CD4-positive, alpha-beta T cell treated with Interleukin-10 for 1 hour (primary cell): Measurements from ENCODE around the gene TRMT11.
"Not testable (repeated sequence)": the region's sequence is repeated elsewhere in the genome, so short reads cannot be mapped to it uniquely, and the experiment has no call there.

Experiments used
- DNase-seq: peaks from one replicate; pipeline ENCODE4 v3.0.0-alpha.2; 2020

Gene TRMT11

DNA sequence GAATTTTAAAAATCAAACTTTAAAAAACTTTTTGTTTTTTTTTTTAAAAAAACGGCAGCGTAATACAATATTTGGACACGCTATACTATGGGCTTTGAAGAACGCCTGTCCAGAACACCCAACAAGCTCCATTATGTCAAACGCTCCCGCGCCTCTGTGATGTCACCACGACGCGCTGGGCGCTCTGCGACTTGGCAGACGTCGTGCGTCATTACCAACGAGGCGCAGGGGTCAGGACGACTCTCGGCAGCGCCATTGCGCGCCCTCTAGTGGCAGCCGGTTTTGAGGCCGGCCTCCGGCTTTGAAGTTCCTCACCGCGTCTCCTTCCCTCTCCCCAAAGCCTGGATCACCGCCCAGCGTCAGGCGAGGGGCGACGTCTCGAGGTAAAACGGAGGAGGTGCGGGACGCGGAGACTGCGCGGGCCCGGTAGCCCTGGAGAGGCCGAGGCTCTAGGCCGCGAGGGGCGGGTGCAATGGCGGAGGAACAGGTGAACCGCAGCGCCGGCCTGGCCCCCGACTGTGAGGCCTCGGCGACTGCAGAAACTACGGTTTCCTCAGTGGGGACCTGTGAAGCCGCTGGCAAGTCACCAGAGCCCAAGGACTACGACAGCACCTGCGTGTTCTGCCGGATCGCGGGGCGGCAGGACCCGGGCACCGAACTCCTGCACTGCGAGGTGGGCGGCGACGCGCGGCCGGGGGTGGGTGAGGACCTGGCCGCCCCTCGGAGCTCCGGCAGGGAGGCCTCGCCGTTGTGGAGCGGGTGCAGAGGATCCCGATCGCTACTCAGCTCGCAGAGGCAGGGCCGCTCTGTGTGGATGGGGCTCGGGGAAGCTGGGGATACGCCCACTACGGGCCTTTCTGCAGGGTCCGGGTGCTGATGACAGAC, 29.6 kb upstream of the TRMT11 start, which contains the start of gene HINT3:
HINT3 (plus strand) TSS at position 265 of the 885 bp plus-strand sequence; CDS start at position 473, 208 bp downstream.
- DNase-seq = peak; percentile 97

DNA sequence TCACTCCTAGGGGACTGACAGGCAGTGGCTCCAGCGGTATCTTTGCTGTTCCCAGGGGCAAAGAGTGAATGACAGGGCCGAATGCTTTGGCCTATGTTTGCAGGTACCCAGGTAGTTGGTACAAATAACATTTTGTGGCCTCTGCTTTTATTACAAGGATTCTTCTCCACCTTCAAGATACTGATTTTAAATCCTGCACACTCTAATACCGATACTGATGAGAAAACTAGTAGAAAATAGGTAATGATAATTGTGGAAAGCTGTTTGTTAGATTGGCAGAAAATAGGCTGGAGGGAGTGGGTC, 29.0 kb upstream of the TRMT11 start:
- DNase-seq = no peak

DNA sequence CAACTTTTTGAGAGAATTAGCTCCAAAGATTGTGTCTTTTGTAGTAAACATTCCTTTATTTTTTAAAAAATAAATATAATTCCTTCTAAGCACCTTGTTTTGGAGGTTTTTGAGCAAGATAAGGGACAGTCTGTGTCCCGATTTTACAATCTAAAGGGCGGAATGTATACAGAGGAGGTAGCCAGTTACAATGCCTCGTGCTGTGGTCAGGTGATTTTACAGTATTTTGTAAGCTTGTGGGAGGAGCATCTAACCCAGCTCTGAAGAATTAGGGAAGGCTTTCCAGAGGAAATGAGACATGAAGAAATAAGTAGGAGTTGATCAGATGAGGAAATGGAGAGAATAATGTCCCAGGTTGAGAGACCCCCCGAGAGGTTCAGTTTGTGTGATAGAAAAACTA, 28.5 kb upstream of the TRMT11 start:
- DNase-seq = peak; percentile 10

DNA sequence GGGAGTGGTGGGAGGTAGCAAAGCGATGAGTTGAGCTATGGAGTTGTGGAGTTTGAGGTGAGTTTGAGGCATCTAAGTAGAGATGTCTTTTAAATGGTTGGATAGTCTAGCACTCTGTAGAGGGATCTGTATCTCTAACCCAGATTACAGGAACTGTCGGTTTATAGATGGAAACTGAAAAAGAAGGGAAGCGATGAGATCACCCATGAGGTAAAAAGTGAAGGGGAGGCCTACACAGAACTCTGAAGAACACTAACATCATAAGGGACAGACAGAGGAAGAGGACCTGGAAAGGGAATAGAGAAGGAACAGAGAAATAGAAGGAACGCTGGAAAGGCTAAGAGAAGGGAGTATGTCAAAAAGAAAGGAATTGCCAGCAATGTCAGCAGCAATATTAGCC, 27.3 kb upstream of the TRMT11 start:
- DNase-seq = no peak

DNA sequence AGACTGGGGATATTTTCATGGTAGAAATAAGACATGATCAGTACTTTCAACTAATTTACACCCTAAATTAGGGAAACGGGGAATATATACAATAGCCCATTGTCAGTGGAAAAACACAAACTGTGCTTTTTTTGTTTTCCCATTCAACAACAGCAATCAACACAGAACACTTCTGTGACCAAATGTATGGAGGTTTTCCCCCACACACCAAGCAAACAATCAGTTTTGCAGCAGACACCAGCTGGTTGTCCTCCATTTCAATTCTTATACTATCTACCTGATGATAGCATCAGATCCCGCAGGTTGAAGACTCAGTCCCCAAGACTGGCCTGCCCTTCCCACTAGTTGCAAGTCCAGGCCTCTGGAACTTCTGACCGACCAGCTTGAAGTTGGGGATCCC, 25.2 kb upstream of the TRMT11 start:
- DNase-seq = no peak

DNA sequence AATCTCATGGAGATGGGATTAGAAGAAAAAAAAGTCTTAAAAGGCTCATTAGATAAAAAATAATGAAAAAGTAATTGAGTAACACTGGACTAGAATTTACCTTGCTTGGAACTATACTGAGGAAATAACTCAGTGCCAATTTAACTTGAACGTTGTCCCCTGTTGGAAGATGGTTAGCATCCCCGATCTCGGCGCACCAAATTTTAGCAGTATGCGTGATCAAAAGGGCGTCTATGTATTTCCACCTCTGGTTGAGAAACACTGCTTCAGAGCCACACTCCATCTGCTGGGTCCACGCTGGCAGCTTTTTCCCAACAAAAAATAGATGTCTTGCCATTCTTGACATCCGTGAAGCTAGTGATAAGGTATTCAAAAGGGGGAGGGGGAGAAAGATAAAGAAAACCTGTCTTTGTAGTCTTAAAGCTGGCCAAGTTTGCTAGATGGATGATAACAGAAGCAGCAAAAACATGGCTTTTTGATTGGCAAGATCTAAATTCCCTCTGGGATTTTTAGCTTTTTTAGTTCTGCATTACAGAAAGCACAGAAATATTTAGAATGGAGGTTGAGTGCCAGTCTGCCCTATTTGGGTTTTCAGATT, 23.3 kb upstream of the TRMT11 start:
- no peak for DNase-seq

DNA sequence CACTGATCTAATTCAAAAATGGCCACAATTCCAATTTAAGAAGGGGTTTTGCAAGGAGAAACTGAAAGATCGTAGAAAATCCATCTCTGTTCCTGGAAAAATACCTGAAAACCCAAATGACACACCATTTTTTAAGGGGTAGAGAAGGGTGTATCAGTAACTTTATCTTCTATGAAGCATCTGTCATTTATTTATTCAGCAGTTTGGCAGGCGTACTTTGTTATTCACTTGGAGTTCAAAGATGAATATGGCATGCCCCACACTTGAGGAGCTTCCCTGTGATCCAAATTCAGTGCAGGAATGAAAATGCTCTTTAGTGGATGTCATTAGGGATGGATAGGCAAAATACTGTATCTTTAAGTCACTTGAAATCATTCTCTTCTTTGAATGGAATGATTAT, 22.5 kb upstream of the TRMT11 start:
- no peak for DNase-seq

DNA sequence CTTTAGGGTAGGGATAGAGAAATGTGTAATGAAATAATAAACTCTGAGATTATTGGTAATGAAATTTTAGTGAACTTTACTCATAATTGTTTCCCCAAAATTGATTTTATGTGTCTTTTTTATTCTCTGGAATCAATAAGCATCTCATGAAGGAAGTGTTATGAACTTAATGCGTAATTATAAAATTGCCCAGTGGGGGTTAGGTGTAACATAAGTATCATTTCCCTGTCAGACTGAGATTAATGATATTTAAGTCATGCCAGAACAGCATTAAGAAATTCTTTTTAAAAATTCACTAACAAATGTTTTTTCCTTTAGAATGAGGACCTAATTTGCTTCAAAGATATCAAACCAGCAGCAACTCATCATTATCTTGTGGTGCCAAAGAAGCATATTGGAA, 19.8 kb upstream of the TRMT11 start:
- DNase-seq = no peak

DNA sequence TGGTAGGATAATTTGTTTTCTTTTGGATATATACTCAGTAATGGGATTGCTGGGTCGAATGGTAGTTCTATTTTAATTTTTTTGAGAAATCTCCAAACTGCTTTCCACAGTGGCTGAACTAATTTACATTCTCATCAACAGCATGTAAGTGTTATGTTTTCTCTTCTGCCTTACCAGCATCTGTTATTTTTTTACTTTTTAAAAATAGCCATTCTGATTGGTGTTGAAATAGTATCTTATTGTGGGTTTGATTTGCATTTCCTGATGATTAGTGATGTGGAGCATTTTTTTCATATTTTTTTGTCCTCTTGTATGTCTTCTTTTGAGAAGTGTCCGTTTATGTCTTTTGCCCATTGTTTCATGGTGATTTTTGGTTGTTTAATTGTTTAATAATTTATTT, 17.8 kb upstream of the TRMT11 start:
- no peak for DNase-seq

DNA sequence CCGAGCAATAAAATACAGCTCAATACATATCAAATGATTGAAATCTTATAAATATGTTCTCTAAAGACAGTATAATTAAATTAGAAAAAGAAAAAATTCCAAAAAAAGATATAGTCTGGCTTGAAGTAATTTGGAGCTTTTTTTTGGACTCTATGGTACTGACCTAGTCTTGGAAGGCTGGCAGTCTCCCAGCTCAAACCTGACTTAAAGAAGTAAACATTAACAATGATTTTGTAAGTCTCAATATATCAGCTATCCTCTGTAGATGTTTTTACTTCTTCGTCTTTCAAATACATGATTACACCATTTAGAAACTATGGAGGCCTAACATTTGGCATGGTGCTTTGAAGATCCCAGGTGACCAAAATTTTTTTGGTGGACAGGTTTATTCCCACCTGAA, 15.6 kb upstream of the TRMT11 start:
- no peak for DNase-seq

DNA sequence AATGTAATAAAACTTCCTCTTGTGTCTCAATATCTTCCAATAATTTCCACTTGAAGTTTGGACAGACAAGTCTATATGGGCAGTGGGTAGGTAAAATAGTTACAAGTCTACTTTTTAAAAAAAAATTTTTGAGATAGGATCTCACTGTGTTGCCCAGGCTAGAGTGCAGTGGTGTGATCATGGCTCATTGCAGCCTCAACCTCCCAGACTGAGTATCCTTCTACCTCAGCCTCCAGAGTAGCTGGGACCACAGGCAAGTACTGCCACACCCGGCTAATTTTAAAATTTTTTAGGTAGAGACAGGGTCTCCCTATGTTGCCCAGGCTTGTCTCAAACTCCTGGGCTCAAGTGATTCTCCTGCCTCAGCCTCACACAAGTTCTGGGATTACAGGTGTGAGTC, 13.9 kb upstream of the TRMT11 start:
- DNase-seq = not testable (repeated sequence)

DNA sequence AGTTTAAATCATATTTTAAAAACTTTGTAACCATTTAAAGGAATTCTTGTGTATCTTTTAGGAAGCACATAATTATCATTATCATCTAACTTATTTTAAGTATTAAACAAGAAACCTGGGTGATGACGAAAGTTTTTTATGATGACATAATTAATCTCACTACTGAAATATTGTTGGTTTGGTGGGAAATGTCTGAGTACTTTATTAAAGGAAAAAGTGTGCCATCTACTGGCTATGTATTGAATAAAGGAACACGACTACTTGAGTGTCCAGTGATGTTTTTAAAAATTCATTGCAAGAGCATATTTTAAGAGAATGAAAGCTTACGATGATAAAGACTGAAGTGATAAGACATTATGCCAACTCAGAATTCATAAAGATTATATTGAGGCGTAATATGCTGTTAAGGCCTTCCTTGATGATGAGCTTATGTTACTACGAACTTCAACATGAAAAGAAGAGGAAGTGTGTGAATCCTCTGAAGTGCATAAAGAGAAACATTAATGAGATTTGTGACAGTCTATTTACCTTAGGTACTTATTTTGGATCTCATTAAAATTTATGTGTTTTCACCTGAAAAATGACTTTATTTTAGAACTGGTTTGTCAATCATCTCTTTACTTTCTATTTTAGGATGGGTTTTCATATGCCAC, 12.0 kb upstream of the TRMT11 start:
- peak; percentile 63 for DNase-seq

DNA sequence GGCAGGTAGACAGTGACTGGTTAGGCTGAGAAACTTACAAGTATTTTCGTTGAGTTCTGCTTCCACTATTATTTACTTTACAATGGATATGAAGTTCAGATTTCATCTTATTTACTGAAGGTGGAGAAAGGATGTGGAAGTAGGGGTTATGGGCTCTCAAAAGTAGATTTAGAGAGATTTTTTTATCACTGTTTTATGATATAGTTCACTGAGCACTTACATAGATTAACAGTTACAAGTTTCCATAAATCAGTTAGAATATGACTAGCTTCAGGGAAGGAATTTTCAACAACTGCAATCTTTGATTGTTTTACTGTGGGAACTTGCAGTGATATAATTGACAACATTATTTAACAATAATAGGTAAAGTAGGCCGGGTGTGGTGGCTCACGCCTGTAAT, 7.2 kb upstream of the TRMT11 start:
- no peak for DNase-seq

DNA sequence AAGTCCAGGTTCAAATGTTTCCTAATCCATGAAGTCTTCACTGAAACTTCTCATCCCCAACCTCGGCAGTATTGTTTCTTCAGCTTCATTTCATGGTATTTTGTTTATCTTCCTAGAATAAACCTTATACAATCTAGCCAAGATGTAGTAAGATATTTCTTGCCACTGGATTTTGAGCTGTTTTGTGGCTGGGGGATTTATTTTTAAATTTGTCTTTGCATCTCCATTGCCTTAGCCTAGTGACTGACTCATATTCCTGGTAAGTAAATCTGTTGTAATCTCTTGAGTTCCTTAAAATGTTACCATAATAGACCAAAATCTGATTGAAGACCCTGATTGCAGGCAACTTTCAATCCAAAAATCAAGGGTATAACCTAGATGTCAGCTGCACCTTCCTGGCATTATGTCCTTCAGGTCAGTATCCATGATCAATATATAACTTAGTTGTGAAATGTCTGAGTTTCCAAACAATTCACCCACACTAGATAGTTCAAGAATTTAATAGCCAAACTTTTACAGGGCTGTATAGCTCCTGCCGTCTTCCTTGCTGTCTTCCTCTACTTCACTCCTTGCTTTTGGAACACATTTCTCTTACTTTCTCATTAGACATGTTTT, 4.7 kb upstream of the TRMT11 start:
- no peak for DNase-seq

DNA sequence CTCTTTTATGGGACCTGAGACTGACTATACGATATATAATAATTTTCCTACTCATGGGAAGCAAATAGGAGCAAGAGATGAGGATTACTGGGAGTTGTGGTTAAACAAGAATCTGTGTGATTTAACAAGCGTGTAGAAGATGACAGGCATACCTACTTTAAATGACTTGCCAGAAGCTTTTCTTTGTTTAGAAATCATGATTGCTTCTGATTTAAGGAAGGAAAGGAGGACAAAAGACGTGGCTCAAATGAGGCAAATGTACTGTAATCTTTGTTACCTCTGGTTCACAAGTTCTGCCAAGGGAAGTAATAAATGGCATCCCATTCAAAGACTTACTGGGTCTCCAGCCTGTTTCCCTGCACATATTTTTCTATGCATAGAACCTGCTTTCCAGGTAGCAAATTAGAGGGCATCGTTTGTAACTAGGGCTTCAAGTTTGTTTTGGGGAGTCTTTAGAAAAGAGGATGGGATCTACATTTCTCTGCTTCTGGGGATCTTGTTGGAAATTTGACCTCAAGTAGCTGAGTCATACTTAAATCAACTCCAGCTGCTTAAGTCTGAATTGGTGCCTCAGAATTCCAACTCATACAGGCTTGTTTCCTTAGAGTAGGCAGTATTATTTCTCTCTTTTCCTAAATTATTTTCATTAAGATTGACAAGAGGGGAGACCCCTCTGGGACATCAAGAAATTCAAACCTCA, 2.9 kb upstream of the TRMT11 start:
- DNase-seq = no peak

DNA sequence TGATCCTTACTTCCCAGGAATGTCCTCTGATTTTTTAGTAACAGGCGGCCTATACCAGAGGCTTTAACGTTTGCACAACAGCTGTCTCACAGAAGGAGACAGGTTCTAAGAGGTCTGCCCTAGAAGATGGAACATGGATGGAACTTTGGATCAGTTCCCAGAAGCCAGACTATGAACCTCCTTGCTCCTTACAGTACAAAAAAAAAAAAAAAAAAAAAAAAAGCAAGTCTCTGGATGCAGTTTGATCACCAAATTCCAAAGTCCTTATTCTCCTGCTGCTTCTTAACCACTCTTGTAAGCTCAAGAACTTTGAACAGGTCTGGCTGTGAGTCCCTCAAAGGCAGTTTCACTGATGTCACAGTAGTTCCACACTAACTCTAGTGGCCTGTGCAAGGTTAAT, 2.0 kb upstream of the TRMT11 start:
- DNase-seq = no peak

DNA sequence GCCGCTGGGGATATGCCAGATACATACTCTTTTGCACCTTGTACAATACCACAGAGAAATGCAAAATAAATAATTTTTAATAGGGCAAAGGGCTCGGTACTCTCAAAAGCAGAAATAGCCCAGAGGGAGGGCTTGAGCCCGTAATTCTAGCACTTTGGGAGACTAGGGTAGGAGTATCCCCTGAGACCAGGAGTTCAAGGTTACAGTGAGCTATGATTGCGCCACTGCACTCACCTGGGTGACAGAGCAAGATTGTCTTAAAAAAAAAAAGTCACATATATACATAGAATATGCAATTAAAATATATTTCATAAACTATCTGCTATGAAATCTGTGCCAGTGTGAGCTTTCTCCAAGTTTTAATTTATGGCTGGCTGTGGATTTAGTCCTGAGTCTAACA, 818 bp upstream of the TRMT11 start:
- DNase-seq = no peak

DNA sequence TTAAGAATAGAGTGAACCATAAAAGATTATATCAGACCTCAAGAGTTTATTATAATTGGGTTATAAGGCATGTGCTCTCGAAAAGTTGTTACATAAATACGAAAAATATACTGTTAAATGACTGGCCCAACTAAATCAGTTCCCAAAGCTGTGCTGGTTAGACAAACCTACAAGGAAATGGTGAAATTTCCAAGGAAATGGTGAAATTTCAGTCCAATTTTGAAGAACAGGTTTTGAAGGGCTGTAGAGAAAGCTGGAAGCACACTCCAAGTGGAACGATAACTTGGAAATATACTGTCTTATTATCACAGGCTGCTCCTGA, 400 bp upstream of the TRMT11 start:
- no peak for DNase-seq

DNA sequence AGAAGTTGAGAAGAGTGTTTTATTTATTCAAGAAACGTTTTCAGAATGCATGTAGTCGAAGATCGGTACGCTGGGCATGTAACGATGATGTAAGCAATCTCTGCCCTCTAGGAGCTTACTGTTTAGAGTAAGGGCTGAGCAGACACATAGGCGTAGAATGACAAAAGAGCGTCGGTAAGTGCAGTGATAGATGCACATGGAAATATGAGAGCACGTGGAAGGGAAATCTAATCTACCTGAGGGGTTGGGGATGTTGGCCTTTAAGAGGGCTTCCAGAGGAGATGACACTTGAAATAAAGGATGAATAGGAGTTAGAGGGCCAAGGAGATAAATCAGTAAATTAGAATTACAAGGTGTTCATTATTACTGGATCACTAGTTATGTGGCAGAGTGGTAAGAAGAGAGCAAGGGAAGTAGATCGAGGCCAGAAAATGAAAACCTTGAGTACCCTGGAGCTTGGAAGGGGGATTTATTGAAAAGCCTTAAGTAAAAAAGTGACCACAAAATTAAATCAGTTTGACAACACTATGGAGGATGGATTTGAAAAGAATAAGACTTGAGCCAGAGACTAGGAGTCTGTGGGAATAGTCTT, 782 bp downstream of the TRMT11 start:
- peak; percentile 36 for DNase-seq

DNA sequence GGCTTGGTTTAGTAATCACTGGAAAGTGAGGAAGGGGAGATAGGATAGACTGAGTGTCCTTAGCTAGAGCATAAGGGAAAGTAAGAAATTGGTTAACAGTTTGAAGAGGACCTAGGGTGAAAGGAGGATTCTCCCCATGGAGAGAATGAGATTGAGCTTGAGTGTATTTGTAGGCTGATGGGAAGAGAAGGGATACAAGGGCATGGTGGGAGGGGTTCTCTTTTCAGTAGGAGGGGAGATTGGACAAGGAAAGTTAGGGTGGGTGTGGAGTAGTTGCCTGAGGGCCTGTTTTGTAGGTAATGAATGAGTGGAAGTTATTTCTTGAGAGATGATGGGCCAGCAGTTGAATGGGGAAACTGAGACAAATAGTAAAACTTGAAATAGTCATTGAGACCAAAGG, 1.9 kb downstream of the TRMT11 start:
- DNase-seq = no peak

DNA sequence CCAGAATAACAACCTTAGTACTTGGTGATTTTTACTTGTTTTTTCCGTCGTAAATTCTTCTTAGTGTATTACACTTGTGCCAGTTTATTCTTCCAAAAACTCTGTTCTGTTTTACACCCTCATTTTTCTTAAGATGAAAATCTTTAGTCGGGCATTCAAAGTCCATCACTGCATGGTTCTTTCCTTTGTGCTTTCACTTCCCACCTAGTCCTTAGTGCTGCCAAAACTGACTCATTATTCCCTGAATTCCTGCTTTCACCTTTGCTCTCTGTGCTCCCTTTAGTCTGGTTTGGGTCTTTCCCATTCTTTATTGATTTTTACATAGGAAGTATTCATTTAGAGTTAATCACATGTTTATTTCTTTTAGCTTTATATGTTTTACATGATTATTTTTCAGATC, 3.3 kb downstream of the TRMT11 start:
- no peak for DNase-seq

DNA sequence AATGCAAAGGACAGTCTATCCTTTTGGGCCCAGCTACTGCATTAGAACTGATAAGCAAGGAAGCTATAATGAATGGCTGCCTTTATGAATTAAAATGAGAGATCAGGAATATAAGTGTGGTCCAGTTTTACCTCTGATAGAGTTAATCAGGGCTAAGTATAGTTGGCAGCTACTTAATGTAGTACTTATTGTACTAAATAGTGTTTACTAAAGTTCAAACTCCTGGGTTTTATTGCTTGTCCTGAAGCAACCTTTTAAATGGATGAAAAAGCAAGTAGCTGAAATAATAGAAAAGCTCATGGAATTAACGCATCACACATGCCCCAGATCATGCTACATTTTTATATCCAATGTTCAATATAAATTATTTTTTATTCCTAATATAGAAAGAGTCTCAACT, 5.3 kb downstream of the TRMT11 start:
- no peak for DNase-seq
